ENCODE measurements around the gene RAPGEF5.

GRCh38 chr7:22167482-22167881 lies 189.5 kb downstream of the RAPGEF5 start:
- TF ChIP-seq JUND (IDR thresholded peaks at IDR 0.05) (no peak), CTCF (IDR thresholded peaks at IDR 0.05; ENCODE audit: low read depth, low read length, missing input control) (no peak), REST (IDR thresholded peaks at IDR 0.05) (no peak), YY1 (IDR thresholded peaks at IDR 0.05) (no peak), EGR1 (IDR thresholded peaks at IDR 0.05; ENCODE audit: low read depth in 2 of 2) (no peak), SP1 (IDR thresholded peaks at IDR 0.05) (no peak), RXRA (IDR thresholded peaks at IDR 0.05) (no peak), RAD21 (IDR thresholded peaks at IDR 0.05) (no peak), FOXA2 (IDR thresholded peaks at IDR 0.05) (no peak)
